GM06990 (cell line): ENCODE measurements around the gene NFIA.

Experiments used
- DNase-seq: peaks from one replicate; pipeline ENCODE4 v3.0.0-alpha.2; 2011; ENCODE audit not compliant: insufficient read length; ENCODE audit errors: extremely low read depth
- H3K27me3 ChIP-seq: replicated peaks from 2 replicates; pipeline ENCODE4 v1.6.0; 2011; ENCODE audit warnings: low read length; ENCODE audit not compliant: control insufficient read depth, insufficient read depth
- H3K36me3 ChIP-seq: 2 replicates; pipeline ENCODE4 v1.5.1; 2011; ENCODE audit warnings: low read length; ENCODE audit not compliant: control insufficient read depth, insufficient read depth
- H3K4me3 ChIP-seq: replicated peaks from 2 replicates; pipeline ENCODE4 v1.5.1; 2011; ENCODE audit warnings: low read depth, mild to moderate bottlenecking, control low read depth, low read length
- CTCF ChIP-seq: IDR thresholded peaks from 2 replicates; pipeline ENCODE4 v1.5.1; 2011; ENCODE audit warnings: low read length, control low read depth, mild to moderate bottlenecking, inconsistent platforms; ENCODE audit not compliant: insufficient read depth, poor library complexity, severe bottlenecking

Gene NFIA

GRCh38 chr1:61098906-61099437 lies 16.6 kb downstream of the NFIA start:
- no peaks in the 10 kb centered on the region; the same call in 1 of the 2 replicates for H3K27me3 ChIP-seq
- TF ChIP-seq CTCF = no peak
- no peak overlapping the region for H3K4me3 ChIP-seq
- no peak for DNase-seq
- no peaks in the 10 kb centered on the region for H3K36me3 ChIP-seq

GRCh38 chr1:61100578-61100977 lies 18.2 kb downstream of the NFIA start:
- H3K4me3 ChIP-seq = no peak overlapping the region
- TF ChIP-seq CTCF = no peak
- H3K36me3 ChIP-seq = no peaks in the 10 kb centered on the region
- DNase-seq = no peak
- no peaks in the 10 kb centered on the region; the same call in 1 of the 2 replicates for H3K27me3 ChIP-seq

GRCh38 chr1:61101536-61101935 lies 19.2 kb downstream of the NFIA start:
- no peak for DNase-seq
- no peak for TF ChIP-seq CTCF
- H3K4me3 ChIP-seq = no peak overlapping the region
- H3K36me3 ChIP-seq = no peaks in the 10 kb centered on the region
- no peaks in the 10 kb centered on the region; the same call in 1 of the 2 replicates for H3K27me3 ChIP-seq

- TF ChIP-seq CTCF = no peak
- no peak for DNase-seq
- Histone ChIP-seq H3K4me3 (no peak overlapping the region), H3K27me3 (no peaks in the 10 kb centered on the region; the same call in 1 of the 2 replicates), H3K36me3 (no peaks in the 10 kb centered on the region)
Observed at GRCh38 chr1:61102041-61102440, 19.7 kb downstream of the NFIA start.

- H3K27me3 ChIP-seq = no peaks in the 10 kb centered on the region; the same call in 1 of the 2 replicates
- no peak overlapping the region for H3K4me3 ChIP-seq
- TF ChIP-seq CTCF = no peak
- DNase-seq = no peak
- H3K36me3 ChIP-seq = no peaks in the 10 kb centered on the region
Observed at GRCh38 chr1:61102621-61103020, 20.3 kb downstream of the NFIA start.

GRCh38 chr1:61104220-61104671 lies 21.9 kb downstream of the NFIA start:
- no peak for DNase-seq
- TF ChIP-seq CTCF = no peak
- H3K36me3 ChIP-seq = no peaks in the 10 kb centered on the region
- no peaks in the 10 kb centered on the region; the same call in 1 of the 2 replicates for H3K27me3 ChIP-seq
- no peak overlapping the region for H3K4me3 ChIP-seq
